Measurements from ENCODE around the gene COA8. TPM values are rescaled to one million over a fixed set of nuclear protein-coding genes. Genes with fewer than 3 reads are reported as not detected.

Gene COA8
- total and polyA plus RNA-seq, 2 donors = 22.3 to 39.2 TPM

DNA sequence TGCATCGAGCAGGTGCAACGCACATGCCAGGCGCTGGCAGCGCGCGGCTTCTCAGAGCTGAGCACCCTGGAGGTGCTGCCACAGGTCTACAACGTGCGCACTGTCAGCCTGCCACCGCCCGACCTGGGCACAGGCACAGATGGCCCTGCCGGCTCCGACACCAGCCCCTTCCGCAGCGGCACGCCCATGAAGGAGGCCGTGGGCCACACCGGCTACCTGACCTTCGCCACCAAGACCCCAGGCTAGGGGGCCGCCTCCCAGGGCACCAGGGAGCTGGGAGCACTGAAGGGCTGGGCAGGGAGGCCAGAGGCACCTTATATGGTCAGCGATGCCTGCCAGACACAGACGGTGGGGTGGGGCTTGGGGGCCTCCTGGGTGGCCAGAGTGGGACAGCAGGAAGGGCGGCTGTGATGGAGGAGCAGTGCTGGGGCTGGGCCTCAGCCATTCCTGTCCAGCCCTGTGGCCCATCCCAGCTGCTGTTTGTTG is 28.1 kb upstream of the COA8 start:
- Histone ChIP-seq H3K27ac (ENCODE audit: low read depth in 1 of 2, low read length in 1 of 2) (no peak overlapping the region), H3K36me3 (ENCODE audit: control insufficient read depth in 2 of 2, insufficient read depth in 2 of 2, low read length in 1 of 2) (peaks cover 3 to 20% of the 10 kb centered on the region in 2 donors), H3K9me3 (ENCODE audit: control insufficient read depth in 2 of 2, insufficient read depth in 1 of 2, low read length in 1 of 2) (no peaks in the 10 kb centered on the region), H3K4me3 (ENCODE audit: low read length in 2 of 2) (no peak overlapping the region), H3K27me3 (ENCODE audit: control insufficient read depth in 2 of 2, insufficient read depth in 1 of 2, low read length in 1 of 2) (peaks cover 0 to 12% of the 10 kb centered on the region in 2 donors), H3K4me1 (ENCODE audit: control insufficient read depth in 2 of 2, insufficient read depth in 2 of 2, low read length in 2 of 2) (peaks cover 4 to 9% of the 10 kb centered on the region in 2 donors)
- 97% methylated on average over 22 of the region's 22 CpGs for WGBS
- no peak for DNase-seq (ENCODE audit: low read depth in 6 of 9, low spot score in 9 of 9)

- Histone ChIP-seq H3K36me3 (ENCODE audit: control insufficient read depth in 2 of 2, insufficient read depth in 2 of 2, low read length in 1 of 2) (peaks cover 3 to 20% of the 10 kb centered on the region in 2 donors), H3K4me1 (ENCODE audit: control insufficient read depth in 2 of 2, insufficient read depth in 2 of 2, low read length in 2 of 2) (peaks cover 0 to 2% of the 10 kb centered on the region in 2 donors), H3K27me3 (ENCODE audit: control insufficient read depth in 2 of 2, insufficient read depth in 1 of 2, low read length in 1 of 2) (peaks cover 0 to 14% of the 10 kb centered on the region in 2 donors), H3K4me3 (ENCODE audit: low read length in 2 of 2) (no peak overlapping the region), H3K27ac (ENCODE audit: low read depth in 1 of 2, low read length in 1 of 2) (no peak overlapping the region), H3K9me3 (ENCODE audit: control insufficient read depth in 2 of 2, insufficient read depth in 1 of 2, low read length in 1 of 2) (no peaks in the 10 kb centered on the region)
- no peak for DNase-seq (ENCODE audit: low read depth in 6 of 9, low spot score in 9 of 9)
- 97% methylated on average over 21 of the region's 21 CpGs for WGBS
These were observed 27.5 kb upstream of the COA8 start for GRCh38 chr14:103535081-103535890.

- WGBS = 97% methylated on average over 11 of the region's 11 CpGs
- no peak for DNase-seq (ENCODE audit: low read depth in 6 of 9, low spot score in 9 of 9)
- Histone ChIP-seq H3K27ac (ENCODE audit: low read depth in 1 of 2, low read length in 1 of 2) (no peak overlapping the region), H3K27me3 (ENCODE audit: control insufficient read depth in 2 of 2, insufficient read depth in 1 of 2, low read length in 1 of 2) (peaks cover 0 to 16% of the 10 kb centered on the region in 2 donors), H3K4me3 (ENCODE audit: low read length in 2 of 2) (no peak overlapping the region), H3K9me3 (ENCODE audit: control insufficient read depth in 2 of 2, insufficient read depth in 1 of 2, low read length in 1 of 2) (no peaks in the 10 kb centered on the region), H3K36me3 (ENCODE audit: control insufficient read depth in 2 of 2, insufficient read depth in 2 of 2, low read length in 1 of 2) (peaks cover 3 to 20% of the 10 kb centered on the region in 2 donors), H3K4me1 (ENCODE audit: control insufficient read depth in 2 of 2, insufficient read depth in 2 of 2, low read length in 2 of 2) (no peaks in the 10 kb centered on the region)
These were observed 26.7 kb upstream of the COA8 start for GRCh38 chr14:103535891-103536565.

- WGBS = 95% methylated on average over 9 of the region's 9 CpGs
- H3K36me3 ChIP-seq (ENCODE audit: control insufficient read depth in 2 of 2, insufficient read depth in 2 of 2, low read length in 1 of 2) = peaks cover 3 to 20% of the 10 kb centered on the region in 2 donors
These were observed 26.1 kb upstream of the COA8 start for GRCh38 chr14:103536693-103537092.

GRCh38 chr14:103537175-103537990 is 25.4 kb upstream of the COA8 start:
- Histone ChIP-seq H3K4me1 (ENCODE audit: control insufficient read depth in 2 of 2, insufficient read depth in 2 of 2, low read length in 2 of 2) (no peaks in the 10 kb centered on the region), H3K36me3 (ENCODE audit: control insufficient read depth in 2 of 2, insufficient read depth in 2 of 2, low read length in 1 of 2) (peaks cover 2 to 20% of the 10 kb centered on the region in 2 donors), H3K4me3 (ENCODE audit: low read length in 2 of 2) (no peak overlapping the region), H3K9me3 (ENCODE audit: control insufficient read depth in 2 of 2, insufficient read depth in 1 of 2, low read length in 1 of 2) (no peaks in the 10 kb centered on the region), H3K27ac (ENCODE audit: low read depth in 1 of 2, low read length in 1 of 2) (no peak overlapping the region), H3K27me3 (ENCODE audit: control insufficient read depth in 2 of 2, insufficient read depth in 1 of 2, low read length in 1 of 2) (peaks cover 0 to 21% of the 10 kb centered on the region in 2 donors)
- WGBS = 85% methylated on average over 18 of the region's 18 CpGs
- DNase-seq (ENCODE audit: low read depth in 6 of 9, low spot score in 9 of 9) = no peak

More at GRCh38 chr14:103536693-103537092, 26.1 kb upstream of the COA8 start:
- no peaks in the 10 kb centered on the region for H3K9me3 ChIP-seq (ENCODE audit: control insufficient read depth in 2 of 2, insufficient read depth in 1 of 2, low read length in 1 of 2)
- H3K4me3 ChIP-seq (ENCODE audit: low read length in 2 of 2) = no peak overlapping the region
- DNase-seq (ENCODE audit: low read depth in 6 of 9, low spot score in 9 of 9) = no peak
- H3K27me3 ChIP-seq (ENCODE audit: control insufficient read depth in 2 of 2, insufficient read depth in 1 of 2, low read length in 1 of 2) = peaks cover 0 to 19% of the 10 kb centered on the region in 2 donors
- no peaks in the 10 kb centered on the region for H3K4me1 ChIP-seq (ENCODE audit: control insufficient read depth in 2 of 2, insufficient read depth in 2 of 2, low read length in 2 of 2)
- H3K27ac ChIP-seq (ENCODE audit: low read depth in 1 of 2, low read length in 1 of 2) = no peak overlapping the region

- Histone ChIP-seq H3K36me3 (ENCODE audit: control insufficient read depth in 2 of 2, insufficient read depth in 2 of 2, low read length in 1 of 2) (peaks cover 0 to 13% of the 10 kb centered on the region in 2 donors), H3K4me1 (ENCODE audit: control insufficient read depth in 2 of 2, insufficient read depth in 2 of 2, low read length in 2 of 2) (peaks cover 0 to 2% of the 10 kb centered on the region in 2 donors), H3K9me3 (ENCODE audit: control insufficient read depth in 2 of 2, insufficient read depth in 1 of 2, low read length in 1 of 2) (no peaks in the 10 kb centered on the region), H3K27me3 (ENCODE audit: control insufficient read depth in 2 of 2, insufficient read depth in 1 of 2, low read length in 1 of 2) (peaks cover 0 to 23% of the 10 kb centered on the region in 2 donors), H3K27ac (ENCODE audit: low read depth in 1 of 2, low read length in 1 of 2) (no peak overlapping the region), H3K4me3 (ENCODE audit: low read length in 2 of 2) (no peak overlapping the region)
- 68% methylated on average over 30 of the region's 30 CpGs for WGBS
- no peak for DNase-seq (ENCODE audit: low read depth in 6 of 9, low spot score in 9 of 9)
These were observed 24.3 kb upstream of the COA8 start for GRCh38 chr14:103538291-103539055.

DNA sequence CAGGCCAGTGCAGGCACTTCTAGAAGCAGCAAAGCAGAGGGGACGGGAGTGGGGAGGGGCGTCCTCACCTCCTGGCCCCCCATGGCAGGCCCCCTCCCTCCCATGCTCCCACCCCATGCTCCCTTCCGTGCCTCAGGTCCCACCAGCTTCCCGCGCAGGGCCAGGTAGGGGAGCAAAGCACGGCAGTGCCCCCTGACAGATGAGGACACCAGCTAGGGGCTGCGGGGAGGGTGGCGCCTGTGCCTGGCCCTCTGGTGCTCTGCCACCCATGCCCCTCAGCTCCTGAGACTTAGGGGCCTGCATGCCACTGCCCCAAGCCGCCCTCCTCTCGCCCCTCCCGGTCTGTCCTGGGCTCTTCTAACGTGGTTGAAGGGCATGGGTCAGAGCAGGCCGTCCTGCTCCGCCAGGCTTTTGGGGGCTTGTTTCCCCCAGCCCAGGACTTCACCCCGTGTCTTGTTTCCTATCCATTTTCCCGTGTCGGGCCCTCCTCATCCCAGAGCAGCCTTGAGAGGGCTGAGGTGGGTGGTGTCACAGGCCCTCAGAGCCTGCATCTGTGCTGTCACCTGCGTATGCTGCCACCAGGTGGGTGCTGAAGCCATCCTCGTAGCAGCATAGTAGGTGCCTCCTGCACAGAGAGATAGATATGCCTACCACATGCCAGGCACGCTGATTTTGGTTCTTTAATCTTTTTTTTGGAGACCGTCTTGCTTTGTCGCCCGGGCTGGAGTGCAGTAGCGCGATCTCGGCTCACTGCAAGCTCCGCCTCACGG is 23.5 kb upstream of the COA8 start:
- Histone ChIP-seq H3K4me1 (ENCODE audit: control insufficient read depth in 2 of 2, insufficient read depth in 2 of 2, low read length in 2 of 2) (peaks cover 0 to 2% of the 10 kb centered on the region in 2 donors), H3K9me3 (ENCODE audit: control insufficient read depth in 2 of 2, insufficient read depth in 1 of 2, low read length in 1 of 2) (no peaks in the 10 kb centered on the region), H3K36me3 (ENCODE audit: control insufficient read depth in 2 of 2, insufficient read depth in 2 of 2, low read length in 1 of 2) (peaks cover 0 to 12% of the 10 kb centered on the region in 2 donors), H3K27ac (ENCODE audit: low read depth in 1 of 2, low read length in 1 of 2) (no peak overlapping the region), H3K4me3 (ENCODE audit: low read length in 2 of 2) (no peak overlapping the region), H3K27me3 (ENCODE audit: control insufficient read depth in 2 of 2, insufficient read depth in 1 of 2, low read length in 1 of 2) (peaks cover 0 to 23% of the 10 kb centered on the region in 2 donors)
- DNase-seq (ENCODE audit: low read depth in 6 of 9, low spot score in 9 of 9) = no peak
- WGBS = 76% methylated on average over 28 of the region's 28 CpGs
